Measurements from ENCODE around the gene TRIM26. TPM values are rescaled to one million over a fixed set of nuclear protein-coding genes. Genes with fewer than 3 reads are reported as not detected.
"Not testable (repeated sequence)": the region's sequence is repeated elsewhere in the genome, so short reads cannot be mapped to it uniquely, and the experiment has no call there.

The TRIM26 gene
- total RNA-seq, 4 donors from 2014 or later = 38.1 to 57.8 (median 45.8) TPM

- Histone ChIP-seq H3K27ac (no peak overlapping the region), H3K27me3 (peaks cover 52% of the 10 kb centered on the region), H3K4me1 (no peaks in the 10 kb centered on the region), H3K9me3 (no peaks in the 10 kb centered on the region), H3K36me3 (no peaks in the 10 kb centered on the region), H3K4me3 (no peak overlapping the region)
- TF ChIP-seq EP300 (IDR thresholded peaks at IDR 0.05) (no peak), POLR2A (IDR thresholded peaks at IDR 0.05) (no peak), POLR2AphosphoS5 (IDR thresholded peaks at IDR 0.05) (no peak), CTCF (IDR thresholded peaks at IDR 0.05) (no peak)
- no peak for ATAC-seq
- no CpG with 5 or more reads among the region's 3 CpGs for WGBS, 2 donors (ENCODE audit: low coverage in 1 of 2)
Observed at GRCh38 chr6:30147096-30147495, 66.1 kb downstream of the TRIM26 start.

GRCh38 chr6:30145818-30146217, 67.4 kb downstream of the TRIM26 start:
- TF ChIP-seq EP300 (IDR thresholded peaks at IDR 0.05) (no peak), POLR2AphosphoS5 (IDR thresholded peaks at IDR 0.05) (no peak), POLR2A (IDR thresholded peaks at IDR 0.05) (no peak), CTCF (IDR thresholded peaks at IDR 0.05) (no peak)
- Histone ChIP-seq H3K4me1 (no peaks in the 10 kb centered on the region), H3K9me3 (no peaks in the 10 kb centered on the region), H3K36me3 (no peaks in the 10 kb centered on the region), H3K27ac (no peak overlapping the region), H3K27me3 (peaks cover 56% of the 10 kb centered on the region), H3K4me3 (no peak overlapping the region)
- ATAC-seq = no peak
- 48% methylated on average over 2 of the region's 7 CpGs; no CpG with 5 or more reads in 1 of the 2 donors for WGBS, 2 donors (ENCODE audit: low coverage in 1 of 2)

GRCh38 chr6:30144811-30145210, 68.4 kb downstream of the TRIM26 start:
- WGBS, 2 donors (ENCODE audit: low coverage in 1 of 2) = 62 to 67% methylated on average over 2 to 6 of the region's 6 CpGs

GRCh38 chr6:30143780-30144179, 69.4 kb downstream of the TRIM26 start:
- H3K36me3 ChIP-seq = no peaks in the 10 kb centered on the region
- WGBS, 2 donors (ENCODE audit: low coverage in 1 of 2) = 53 to 55% methylated on average over 2 of the region's 2 CpGs
- ATAC-seq = no peak
- H3K4me1 ChIP-seq = no peaks in the 10 kb centered on the region
- no peak overlapping the region for H3K4me3 ChIP-seq
- no peak overlapping the region for H3K27ac ChIP-seq
- H3K27me3 ChIP-seq = peaks cover 63% of the 10 kb centered on the region
- no peaks in the 10 kb centered on the region for H3K9me3 ChIP-seq
- no peak for TF ChIP-seq POLR2AphosphoS5 (IDR thresholded peaks at IDR 0.05)
- no peak for TF ChIP-seq CTCF (IDR thresholded peaks at IDR 0.05)
- no peak for TF ChIP-seq POLR2A (IDR thresholded peaks at IDR 0.05)
- no peak for TF ChIP-seq EP300 (IDR thresholded peaks at IDR 0.05)

More at GRCh38 chr6:30144811-30145210, 68.4 kb downstream of the TRIM26 start:
- Histone ChIP-seq H3K27ac (no peak overlapping the region), H3K27me3 (peaks cover 64% of the 10 kb centered on the region), H3K36me3 (no peaks in the 10 kb centered on the region), H3K9me3 (no peaks in the 10 kb centered on the region), H3K4me1 (no peaks in the 10 kb centered on the region), H3K4me3 (no peak overlapping the region)
- ATAC-seq = no peak
- TF ChIP-seq POLR2A (IDR thresholded peaks at IDR 0.05) (no peak), POLR2AphosphoS5 (IDR thresholded peaks at IDR 0.05) (no peak)

- no peak overlapping the region for H3K27ac ChIP-seq
- H3K4me3 ChIP-seq = no peak overlapping the region
- TF ChIP-seq EP300 (IDR thresholded peaks at IDR 0.05) (no peak), POLR2AphosphoS5 (IDR thresholded peaks at IDR 0.05) (no peak), CTCF (IDR thresholded peaks at IDR 0.05) (no peak), POLR2A (IDR thresholded peaks at IDR 0.05) (no peak)
- no peak for ATAC-seq
- H3K9me3 ChIP-seq = no peaks in the 10 kb centered on the region
- H3K27me3 ChIP-seq = peaks cover 52% of the 10 kb centered on the region
- H3K36me3 ChIP-seq = no peaks in the 10 kb centered on the region
- 31 to 58% methylated on average over 3 of the region's 3 CpGs for WGBS, 2 donors (ENCODE audit: low coverage in 1 of 2)
- H3K4me1 ChIP-seq = no peaks in the 10 kb centered on the region
Observed at GRCh38 chr6:30142665-30143064, 70.5 kb downstream of the TRIM26 start.

- H3K27ac ChIP-seq, ATAC-seq, H3K36me3 ChIP-seq, H3K4me1 ChIP-seq, H3K4me3 ChIP-seq, H3K9me3 ChIP-seq: not testable (repeated sequence)
- 75 to 85% methylated on average over 4 to 8 of the region's 8 CpGs for WGBS, 2 donors (ENCODE audit: low coverage in 1 of 2)
- H3K27me3 ChIP-seq = peaks cover 46% of the 10 kb centered on the region
Observed at GRCh38 chr6:30140240-30140639, 73.0 kb downstream of the TRIM26 start.
